Neutrophil (primary cell): ENCODE measurements around the gene ANKRD66.
"Not testable (repeated sequence)": the region's sequence is repeated elsewhere in the genome, so short reads cannot be mapped to it uniquely, and the experiment has no call there.

Experiments used
- H3K27ac ChIP-seq: fragments of 200-600 bp; sonication (generic); 2 replicates; pipeline ENCODE4 v1.5.1; 2016; ENCODE audit warnings: mild to moderate bottlenecking, moderate library complexity
- H3K27me3 ChIP-seq: fragments of 200-600 bp; sonication (generic); 2 replicates; pipeline ENCODE4 v1.6.0; 2016; ENCODE audit warnings: mild to moderate bottlenecking
- H3K36me3 ChIP-seq: fragments of 200-600 bp; sonication (generic); 2 replicates; pipeline ENCODE4 v1.5.1; 2017
- H3K4me1 ChIP-seq, 2 experiments: fragments of 200-600 bp in 1 of 2; sonication (generic) in 1 of 2; 1 replicate in 1 of 2; 2 replicates in 1 of 2; pipeline versions ENCODE4 v1.5.1 to v1.6.1; 2013 to 2016; ENCODE audit warnings: low read depth in 1 of 2, low read length in 1 of 2, mild to moderate bottlenecking in 1 of 2, moderate library complexity in 1 of 2; ENCODE audit not compliant: control insufficient read depth in 1 of 2, insufficient read depth in 1 of 2
- H3K4me3 ChIP-seq, 2 experiments: fragments of 200-600 bp in 1 of 2; sonication (generic) in 1 of 2; 1 replicate in 1 of 2; 2 replicates in 1 of 2; pipeline ENCODE4 v1.5.1; 2013 to 2016; ENCODE audit warnings: low read depth in 1 of 2, low read length in 1 of 2, mild to moderate bottlenecking in 1 of 2, moderate library complexity in 1 of 2
- H3K9me3 ChIP-seq: fragments of 200-600 bp; sonication (generic); 2 replicates; pipeline ENCODE4 v1.5.1; 2016
- CTCF ChIP-seq: fragments of 200-600 bp; sonication (generic); IDR thresholded peaks from 2 replicates; pipeline ENCODE4 v1.5.1; 2016; ENCODE audit warnings: antibody characterized with exemption

The ANKRD66 gene

DNA sequence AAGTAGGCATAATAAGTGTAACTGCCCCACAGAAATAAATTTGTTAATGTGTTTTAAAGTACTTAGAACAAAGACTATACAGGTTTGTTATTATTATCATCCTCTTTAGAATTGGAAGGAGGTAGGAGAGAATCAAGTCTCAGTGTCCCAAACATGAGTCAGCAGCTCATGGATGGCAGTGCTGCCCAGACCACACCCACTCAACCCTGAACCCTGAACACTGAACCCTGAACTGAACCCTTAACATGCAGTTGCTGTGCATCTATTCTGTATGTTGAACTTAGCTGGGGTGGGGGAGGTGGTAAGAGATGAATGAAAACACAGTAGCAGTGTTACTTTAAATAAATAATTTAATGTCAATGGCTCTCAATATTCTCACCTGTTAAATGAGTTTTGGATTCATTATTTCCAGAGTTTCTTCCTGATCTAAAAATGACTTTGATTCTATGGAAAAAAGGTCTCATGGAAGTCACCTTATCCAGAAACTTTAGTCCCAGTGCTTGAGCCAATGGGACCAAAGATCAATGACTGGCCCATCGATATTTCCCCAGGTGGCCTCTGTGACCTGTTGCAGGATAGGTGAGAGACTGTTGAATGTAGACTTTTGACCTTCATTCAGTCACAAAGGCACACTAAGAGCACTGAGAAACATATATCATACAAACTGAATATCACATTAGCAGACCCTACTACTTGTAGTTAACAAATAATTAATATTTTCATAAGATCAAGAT lies 3.1 kb upstream of the ANKRD66 start:
- peaks cover 2% of the 10 kb centered on the region for H3K27me3 ChIP-seq
- TF ChIP-seq CTCF, result no peak
- no peaks in the 10 kb centered on the region for H3K4me1 ChIP-seq
- H3K4me3 ChIP-seq, result no peak overlapping the region
- H3K27ac ChIP-seq, result no peak overlapping the region
- H3K36me3 ChIP-seq, result no peaks in the 10 kb centered on the region
- H3K9me3 ChIP-seq, result no peaks in the 10 kb centered on the region

DNA sequence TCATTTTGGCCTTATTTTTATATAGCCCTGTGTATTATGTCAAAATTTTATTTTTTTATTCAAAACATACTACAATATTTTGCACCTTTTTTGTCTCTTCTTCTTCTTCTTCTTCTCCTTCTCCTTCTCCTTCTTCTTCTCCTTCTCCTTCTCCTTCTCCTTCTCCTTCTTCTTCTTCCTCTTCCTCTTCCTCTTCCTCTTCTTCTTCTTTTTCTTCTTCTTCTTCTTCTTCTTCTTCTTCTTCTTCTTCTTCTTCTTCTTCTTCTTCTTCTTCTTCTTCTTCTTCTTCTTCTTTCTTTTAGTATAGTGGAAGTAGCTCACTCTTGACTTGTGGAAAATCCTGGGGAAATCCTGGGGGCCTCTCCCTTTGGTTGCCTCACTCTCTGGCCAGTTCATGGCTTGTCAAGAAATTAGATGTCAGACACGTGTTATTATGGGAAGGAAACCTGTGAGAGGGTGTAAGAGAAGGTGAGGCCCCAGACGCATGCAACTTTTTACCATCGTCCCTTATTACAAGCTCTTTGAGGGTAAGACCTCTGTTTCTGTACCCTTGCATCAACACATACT lies 2.5 kb upstream of the ANKRD66 start:
- not testable (repeated sequence) for H3K27me3 ChIP-seq, H3K9me3 ChIP-seq, H3K4me3 ChIP-seq, H3K27ac ChIP-seq, H3K4me1 ChIP-seq, H3K36me3 ChIP-seq

DNA sequence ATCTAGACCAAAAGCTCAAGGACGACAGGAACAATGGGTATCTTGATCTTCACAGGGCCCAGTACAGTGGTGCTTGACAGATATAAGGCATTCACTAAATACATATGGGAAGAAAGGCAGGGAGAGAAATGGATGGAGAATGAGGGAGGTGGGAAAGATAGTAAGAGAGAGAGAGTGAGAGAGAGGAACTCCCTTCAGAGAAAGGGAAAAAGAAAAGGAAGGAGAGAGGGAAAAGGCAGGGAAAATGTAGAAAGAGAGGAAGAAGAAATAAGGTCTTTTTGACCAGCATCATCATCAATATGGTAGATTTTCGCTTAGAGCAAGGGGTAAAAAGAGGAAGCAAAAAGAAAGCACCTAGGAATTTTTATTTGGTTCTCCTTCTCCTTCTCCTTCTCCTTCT lies 760 bp upstream of the ANKRD66 start:
- Histone ChIP-seq H3K9me3 (no peaks in the 10 kb centered on the region), H3K4me1 (no peaks in the 10 kb centered on the region), H3K4me3 (no peak overlapping the region), H3K36me3 (no peaks in the 10 kb centered on the region), H3K27ac (no peak overlapping the region), H3K27me3 (no peaks in the 10 kb centered on the region)
- TF ChIP-seq CTCF, result no peak

DNA sequence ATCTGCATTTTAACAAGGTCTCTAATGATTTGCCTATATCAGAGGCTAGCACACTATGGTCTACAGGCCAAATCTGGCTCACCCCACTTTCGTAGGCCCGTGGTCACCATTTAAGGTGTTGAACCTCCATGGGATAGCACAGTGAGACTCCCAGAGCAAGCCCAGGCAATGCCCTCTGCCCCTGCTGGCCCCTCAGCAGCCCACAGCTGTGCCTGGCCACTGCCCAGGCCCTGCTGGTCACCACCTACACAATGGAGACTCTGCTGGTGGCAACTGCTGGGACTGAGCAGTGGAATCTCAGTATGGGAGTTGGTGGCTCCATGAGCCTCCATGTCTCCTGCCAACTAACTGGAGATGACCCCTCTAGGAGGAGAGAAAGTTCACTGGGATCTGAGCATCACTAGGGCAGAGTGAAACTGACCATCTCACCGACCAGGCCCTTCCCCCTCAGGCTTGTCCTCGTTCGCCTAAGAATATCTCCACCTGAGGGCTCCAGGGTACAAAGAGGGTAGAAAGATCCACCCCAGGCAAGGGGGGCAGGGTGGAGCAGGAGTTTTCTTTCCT lies 2.3 kb downstream of the ANKRD66 start:
- TF ChIP-seq CTCF, result no peak
- H3K36me3 ChIP-seq, result no peaks in the 10 kb centered on the region
- no peaks in the 10 kb centered on the region for H3K27me3 ChIP-seq
- H3K4me1 ChIP-seq, result no peaks in the 10 kb centered on the region
- no peaks in the 10 kb centered on the region for H3K9me3 ChIP-seq
- no peak overlapping the region for H3K27ac ChIP-seq
- no peak overlapping the region for H3K4me3 ChIP-seq

GRCh38 chr6:46749731-46750130 lies 3.0 kb downstream of the ANKRD66 start:
- no peaks in the 10 kb centered on the region for H3K36me3 ChIP-seq
- H3K27me3 ChIP-seq, result no peaks in the 10 kb centered on the region
- H3K4me3 ChIP-seq, result no peak overlapping the region
- TF ChIP-seq CTCF, result no peak
- H3K9me3 ChIP-seq, result no peaks in the 10 kb centered on the region
- no peak overlapping the region for H3K27ac ChIP-seq
- H3K4me1 ChIP-seq, result no peaks in the 10 kb centered on the region

DNA sequence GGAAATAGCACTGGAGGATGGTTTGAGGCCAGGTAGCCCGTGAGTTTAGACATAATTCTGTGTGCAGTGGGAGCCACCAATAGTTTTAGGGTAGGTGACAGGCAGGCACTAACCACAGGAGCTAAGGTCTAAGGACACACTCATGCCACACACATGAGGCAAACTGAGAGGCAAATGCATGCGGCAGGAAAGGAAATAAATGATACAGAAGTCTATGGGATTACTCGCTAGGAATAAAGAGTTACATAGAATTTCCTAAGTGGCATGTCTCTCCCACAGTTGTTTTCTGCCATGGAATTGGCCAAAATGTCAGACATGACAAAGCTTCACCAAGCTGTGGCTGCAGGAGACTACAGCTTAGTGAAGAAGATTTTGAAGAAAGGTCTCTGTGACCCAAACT lies 4.9 kb downstream of the ANKRD66 start:
- TF ChIP-seq CTCF, result no peak
- no peaks in the 10 kb centered on the region for H3K9me3 ChIP-seq
- no peaks in the 10 kb centered on the region for H3K27me3 ChIP-seq
- H3K4me3 ChIP-seq, result no peak overlapping the region
- no peaks in the 10 kb centered on the region for H3K36me3 ChIP-seq
- H3K27ac ChIP-seq, result no peak overlapping the region
- H3K4me1 ChIP-seq, result no peaks in the 10 kb centered on the region
